Measurements from ENCODE around the gene ZNF496. TPM values are rescaled to one million over a fixed set of nuclear protein-coding genes. Genes with fewer than 3 reads are reported as not detected.

Gene ZNF496
- total RNA-seq, 1 donor from 2014 or later, result 21.2 TPM

DNA sequence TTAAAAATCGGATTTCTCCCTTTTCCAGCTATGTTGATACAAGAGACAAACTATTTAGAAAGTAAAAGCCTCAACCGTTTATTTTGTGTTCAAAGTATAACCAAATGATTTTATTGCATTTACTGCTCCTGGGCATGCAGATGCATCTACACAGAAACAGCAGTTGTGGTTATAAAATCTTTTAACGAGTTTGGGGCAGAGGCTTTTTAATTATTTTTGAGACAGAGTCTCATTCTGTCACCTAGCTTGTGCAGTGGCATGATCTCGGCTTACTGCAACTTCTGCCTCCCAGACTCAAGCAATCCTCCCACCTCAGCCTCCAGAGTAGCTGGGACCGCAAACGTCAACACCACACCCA, 33.6 kb downstream of the ZNF496 start:
- no peak for ATAC-seq (ENCODE audit: low read depth)
- POLR2A ChIA-PET, result no interaction called here
- no peaks in the 10 kb centered on the region for H3K4me1 Mint-ChIP-seq
- TF ChIP-seq, protein P1, sequence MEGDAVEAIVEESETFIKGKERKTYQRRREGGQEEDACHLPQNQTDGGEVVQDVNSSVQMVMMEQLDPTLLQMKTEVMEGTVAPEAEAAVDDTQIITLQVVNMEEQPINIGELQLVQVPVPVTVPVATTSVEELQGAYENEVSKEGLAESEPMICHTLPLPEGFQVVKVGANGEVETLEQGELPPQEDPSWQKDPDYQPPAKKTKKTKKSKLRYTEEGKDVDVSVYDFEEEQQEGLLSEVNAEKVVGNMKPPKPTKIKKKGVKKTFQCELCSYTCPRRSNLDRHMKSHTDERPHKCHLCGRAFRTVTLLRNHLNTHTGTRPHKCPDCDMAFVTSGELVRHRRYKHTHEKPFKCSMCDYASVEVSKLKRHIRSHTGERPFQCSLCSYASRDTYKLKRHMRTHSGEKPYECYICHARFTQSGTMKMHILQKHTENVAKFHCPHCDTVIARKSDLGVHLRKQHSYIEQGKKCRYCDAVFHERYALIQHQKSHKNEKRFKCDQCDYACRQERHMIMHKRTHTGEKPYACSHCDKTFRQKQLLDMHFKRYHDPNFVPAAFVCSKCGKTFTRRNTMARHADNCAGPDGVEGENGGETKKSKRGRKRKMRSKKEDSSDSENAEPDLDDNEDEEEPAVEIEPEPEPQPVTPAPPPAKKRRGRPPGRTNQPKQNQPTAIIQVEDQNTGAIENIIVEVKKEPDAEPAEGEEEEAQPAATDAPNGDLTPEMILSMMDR (IDR thresholded peaks at IDR 0.05), result no peak
- intact Hi-C loops (cut with micrococcal nuclease), result no loop called here
- no peak for DNase-seq
- CTCF ChIA-PET, result no interaction called here
- H3K9me3 Mint-ChIP-seq, result no peaks in the 10 kb centered on the region
- H3K36me3 Mint-ChIP-seq (ENCODE audit: low read depth), result peaks cover 27% of the 10 kb centered on the region
- H3K27me3 Mint-ChIP-seq, result no peaks in the 10 kb centered on the region
- H3K27ac Mint-ChIP-seq, result no peak overlapping the region
- H3K4me3 Mint-ChIP-seq, result no peak overlapping the region

DNA sequence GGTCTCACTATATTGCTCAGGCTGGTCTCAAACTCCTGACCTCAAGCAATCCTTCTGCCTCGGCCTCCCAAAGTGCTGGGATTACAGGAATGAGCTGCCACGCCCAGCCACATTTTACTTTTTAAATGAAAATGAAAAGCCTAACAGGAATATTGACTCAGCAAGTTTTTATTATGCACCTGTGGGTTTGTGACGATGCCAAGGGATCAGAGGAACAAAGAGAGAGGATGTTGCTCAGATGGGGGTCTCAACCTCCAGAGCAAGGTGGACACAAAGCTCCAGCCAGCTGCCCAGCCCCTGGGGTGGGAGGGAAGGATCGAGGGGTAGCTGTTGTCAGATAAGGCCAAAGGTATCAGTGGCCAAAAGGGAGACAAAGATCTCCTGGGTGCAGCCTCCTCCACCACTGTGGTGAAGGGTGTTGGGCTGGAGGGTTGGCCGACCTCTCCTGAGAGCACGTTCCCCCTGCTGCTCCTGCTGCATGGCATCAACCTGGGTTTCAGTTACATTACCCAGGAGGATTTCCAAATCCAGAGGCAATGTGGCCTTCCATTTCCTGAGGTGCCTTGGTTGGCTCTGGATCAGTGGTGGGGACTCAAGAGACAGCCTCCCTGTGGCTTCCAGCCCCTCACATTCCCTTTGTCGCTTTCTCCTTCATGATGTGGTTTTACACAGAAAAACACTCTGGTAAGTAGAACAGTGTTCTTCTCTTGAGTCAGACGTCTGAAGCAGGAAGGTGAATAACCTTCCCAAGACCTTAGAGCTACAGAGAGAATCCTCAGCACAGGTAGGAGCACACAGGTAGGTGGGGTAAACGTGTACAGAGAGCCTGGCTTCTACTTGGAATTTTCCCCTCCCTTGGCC, 34.2 kb downstream of the ZNF496 start:
- Mint-ChIP-seq H3K27ac (no peak overlapping the region), H3K4me3 (no peak overlapping the region), H3K4me1 (no peaks in the 10 kb centered on the region), H3K27me3 (no peaks in the 10 kb centered on the region), H3K9me3 (no peaks in the 10 kb centered on the region), H3K36me3 (ENCODE audit: low read depth) (peaks cover 22% of the 10 kb centered on the region)
- ChIA-PET POLR2A (no interaction called here), CTCF (no interaction called here)
- intact Hi-C loops (cut with micrococcal nuclease), result no loop called here
- TF ChIP-seq, protein P1 (IDR thresholded peaks at IDR 0.05), result no peak
- no peak for DNase-seq
- ATAC-seq (ENCODE audit: low read depth), result no peak

DNA sequence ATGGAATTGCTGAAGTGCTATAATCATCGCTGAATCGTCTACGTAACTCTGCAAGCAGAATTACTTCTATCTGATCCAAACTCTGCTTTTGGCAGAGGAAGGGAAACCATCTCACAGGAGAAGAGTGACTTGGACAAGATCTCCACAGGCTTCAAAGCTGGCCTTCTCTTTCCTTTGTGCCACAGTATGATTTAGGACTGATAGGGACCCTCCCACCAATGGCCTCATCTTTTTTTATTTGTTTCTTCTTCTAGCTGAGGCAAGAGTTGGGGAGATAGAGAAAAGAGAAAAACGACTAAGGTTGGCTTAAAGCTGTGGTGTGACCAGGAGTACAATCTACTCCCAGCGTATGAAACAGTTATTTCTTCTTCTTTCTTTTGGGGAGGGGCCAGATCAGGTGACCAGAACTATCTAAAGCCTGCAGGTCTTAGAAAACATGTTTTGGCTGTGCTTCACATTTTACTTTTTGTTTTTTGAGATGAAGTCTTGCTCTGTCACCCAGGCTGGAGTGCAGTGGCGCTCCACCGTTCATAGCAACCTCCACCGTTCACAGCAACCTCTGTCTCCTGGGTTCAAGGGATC, 35.0 kb downstream of the ZNF496 start:
- Mint-ChIP-seq H3K27ac (no peak overlapping the region), H3K4me1 (no peaks in the 10 kb centered on the region), H3K9me3 (no peaks in the 10 kb centered on the region), H3K27me3 (no peaks in the 10 kb centered on the region), H3K36me3 (ENCODE audit: low read depth) (peaks cover 17% of the 10 kb centered on the region), H3K4me3 (no peak overlapping the region)
- POLR2A ChIA-PET, result no interaction called here
- DNase-seq (no peak), ATAC-seq (ENCODE audit: low read depth) (no peak)
- TF ChIP-seq, protein P1 (IDR thresholded peaks at IDR 0.05), result no peak
- CTCF ChIA-PET, result no interaction called here
- intact Hi-C loops (cut with micrococcal nuclease), result no loop called here

DNA sequence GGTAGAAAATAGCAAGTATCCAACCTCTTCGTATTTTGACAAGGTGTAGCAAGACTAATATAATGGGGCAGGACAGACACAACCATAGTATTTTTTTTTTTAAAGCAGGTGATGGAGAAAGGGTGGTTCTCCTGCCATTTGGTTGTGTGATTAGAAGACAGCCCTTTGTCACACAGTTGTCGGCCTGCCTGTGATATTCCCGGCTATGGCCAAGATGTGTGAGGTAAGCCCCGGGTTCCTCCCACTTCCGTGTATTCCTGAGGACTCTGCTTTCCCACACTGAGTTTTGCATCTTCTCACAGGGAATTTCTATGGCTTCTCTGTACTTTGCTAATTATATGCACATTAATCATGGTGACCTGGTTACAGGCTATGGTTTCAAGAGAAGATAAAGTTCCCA, 35.9 kb downstream of the ZNF496 start:
- no peaks in the 10 kb centered on the region for H3K27me3 Mint-ChIP-seq
- DNase-seq, result no peak
- H3K27ac Mint-ChIP-seq, result no peak overlapping the region
- peaks cover 10% of the 10 kb centered on the region for H3K36me3 Mint-ChIP-seq (ENCODE audit: low read depth)
- no peak for ATAC-seq (ENCODE audit: low read depth)
- ChIA-PET CTCF (no interaction called here), POLR2A (no interaction called here)
- H3K4me3 Mint-ChIP-seq, result no peak overlapping the region
- no peaks in the 10 kb centered on the region for H3K9me3 Mint-ChIP-seq
- intact Hi-C loops (cut with micrococcal nuclease), result no loop called here
- H3K4me1 Mint-ChIP-seq, result no peaks in the 10 kb centered on the region
- TF ChIP-seq, protein P1 (IDR thresholded peaks at IDR 0.05), result no peak

DNA sequence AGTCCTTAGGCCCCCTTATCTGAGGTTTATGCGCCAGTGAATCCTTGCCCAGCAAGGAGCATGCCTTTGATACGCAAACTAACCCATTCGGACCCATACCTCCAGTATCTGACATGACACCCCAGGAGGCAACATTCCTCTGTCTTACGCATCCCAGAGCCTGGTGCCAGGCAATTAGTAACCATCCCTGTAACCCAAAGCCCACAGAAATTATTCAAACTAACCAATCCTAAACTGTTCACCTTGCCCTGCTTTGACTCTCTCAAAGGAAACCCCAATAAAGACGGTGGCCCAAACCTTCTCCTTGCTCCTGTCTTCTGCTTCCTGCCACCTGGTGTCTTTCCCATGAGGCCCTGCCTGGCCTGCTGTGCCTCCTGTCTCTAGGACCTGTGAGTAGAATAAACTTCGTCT, 36.4 kb downstream of the ZNF496 start:
- H3K27me3 Mint-ChIP-seq, result no peaks in the 10 kb centered on the region
- DNase-seq (no peak), ATAC-seq (ENCODE audit: low read depth) (no peak)
- peaks cover 10% of the 10 kb centered on the region for H3K36me3 Mint-ChIP-seq (ENCODE audit: low read depth)
- no peaks in the 10 kb centered on the region for H3K4me1 Mint-ChIP-seq
- no peak overlapping the region for H3K4me3 Mint-ChIP-seq
- ChIA-PET POLR2A (no interaction called here), CTCF (no interaction called here)
- TF ChIP-seq, protein P1 (IDR thresholded peaks at IDR 0.05), result no peak
- H3K9me3 Mint-ChIP-seq, result no peaks in the 10 kb centered on the region
- no peak overlapping the region for H3K27ac Mint-ChIP-seq
- intact Hi-C loops (cut with micrococcal nuclease), result no loop called here

Measured in activated B cell treated with CpG ODN at 0.5 μM for 24 hours (primary cell).